ENCODE results near the gene RIPOR3.

The RIPOR3 gene

DNA sequence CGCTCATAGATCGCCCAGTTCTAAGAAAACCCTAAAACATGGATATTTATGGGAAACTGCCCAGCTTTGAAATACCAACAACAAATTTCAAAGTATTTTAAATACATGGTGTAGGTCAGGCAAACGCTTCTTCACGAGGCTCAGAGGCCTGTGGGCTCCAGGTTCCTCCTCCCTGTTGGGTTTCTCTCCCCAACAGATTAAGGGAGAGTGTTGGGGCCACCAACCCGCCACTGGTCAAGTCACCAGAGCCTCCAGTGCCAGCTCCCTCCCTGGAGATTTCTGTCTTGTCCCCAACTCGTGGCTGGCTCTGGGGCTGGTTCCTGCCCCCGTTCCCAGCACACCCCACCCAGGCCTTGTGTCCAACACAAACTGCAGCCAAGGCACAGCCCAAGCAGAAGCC is 93.3 kb downstream of the RIPOR3 start:
- Mint-ChIP-seq H3K4me1 (peaks cover 8% of the 10 kb centered on the region), H3K4me3 (no peak overlapping the region), H3K27me3 (ENCODE audit: low read depth) (peaks cover 14% of the 10 kb centered on the region), H3K9me3 (no peaks in the 10 kb centered on the region), H3K36me3 (ENCODE audit: low read depth) (no peaks in the 10 kb centered on the region), H3K27ac (no peak overlapping the region)
- TF ChIP-seq CTCF (IDR thresholded peaks at IDR 0.05; ENCODE audit: unreplicated experiment in 3 of 3) = no peak

DNA sequence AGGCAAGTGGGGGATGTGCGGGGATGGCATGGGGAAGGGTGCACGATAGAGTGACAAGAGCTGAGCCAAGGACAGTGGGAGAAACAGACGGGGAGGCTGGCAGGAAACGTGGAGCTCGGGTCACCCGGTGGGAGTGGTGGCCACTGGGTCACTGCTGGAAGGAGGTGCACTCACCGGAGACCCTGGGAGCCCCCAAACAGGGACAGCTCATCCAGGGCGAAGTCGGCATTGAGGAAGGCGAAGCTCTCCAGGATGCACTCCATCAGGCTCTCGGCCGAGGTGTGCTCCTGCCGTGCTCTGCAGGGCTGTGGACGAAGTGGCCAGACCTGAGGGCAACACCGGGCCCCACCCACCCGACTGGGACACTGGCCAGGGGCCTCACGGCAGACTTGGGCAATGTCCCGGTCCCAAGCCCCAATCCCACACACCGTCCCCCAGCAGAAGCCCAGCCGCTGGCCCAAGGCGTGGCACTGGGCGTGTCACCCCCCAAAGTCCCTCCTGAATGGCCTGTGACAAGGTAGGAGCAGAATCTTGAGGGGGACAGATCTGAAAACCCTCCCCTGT is 93.9 kb downstream of the RIPOR3 start:
- peaks cover 12% of the 10 kb centered on the region for H3K4me1 Mint-ChIP-seq
- no peak overlapping the region for H3K4me3 Mint-ChIP-seq
- H3K36me3 Mint-ChIP-seq (ENCODE audit: low read depth) = no peaks in the 10 kb centered on the region
- H3K27me3 Mint-ChIP-seq (ENCODE audit: low read depth) = peaks cover 14% of the 10 kb centered on the region
- no peak for TF ChIP-seq CTCF (IDR thresholded peaks at IDR 0.05; ENCODE audit: unreplicated experiment in 3 of 3)
- no peaks in the 10 kb centered on the region for H3K9me3 Mint-ChIP-seq
- no peak overlapping the region for H3K27ac Mint-ChIP-seq

GRCh38 chr20:50596694-50597021 is 94.7 kb downstream of the RIPOR3 start:
- Mint-ChIP-seq H3K27me3 (ENCODE audit: low read depth) (peaks cover 14% of the 10 kb centered on the region), H3K4me1 (peaks cover 14% of the 10 kb centered on the region), H3K36me3 (ENCODE audit: low read depth) (no peaks in the 10 kb centered on the region), H3K9me3 (no peaks in the 10 kb centered on the region), H3K4me3 (no peak overlapping the region), H3K27ac (no peak overlapping the region)
- TF ChIP-seq CTCF (IDR thresholded peaks at IDR 0.05; ENCODE audit: unreplicated experiment in 3 of 3) = no peak

DNA sequence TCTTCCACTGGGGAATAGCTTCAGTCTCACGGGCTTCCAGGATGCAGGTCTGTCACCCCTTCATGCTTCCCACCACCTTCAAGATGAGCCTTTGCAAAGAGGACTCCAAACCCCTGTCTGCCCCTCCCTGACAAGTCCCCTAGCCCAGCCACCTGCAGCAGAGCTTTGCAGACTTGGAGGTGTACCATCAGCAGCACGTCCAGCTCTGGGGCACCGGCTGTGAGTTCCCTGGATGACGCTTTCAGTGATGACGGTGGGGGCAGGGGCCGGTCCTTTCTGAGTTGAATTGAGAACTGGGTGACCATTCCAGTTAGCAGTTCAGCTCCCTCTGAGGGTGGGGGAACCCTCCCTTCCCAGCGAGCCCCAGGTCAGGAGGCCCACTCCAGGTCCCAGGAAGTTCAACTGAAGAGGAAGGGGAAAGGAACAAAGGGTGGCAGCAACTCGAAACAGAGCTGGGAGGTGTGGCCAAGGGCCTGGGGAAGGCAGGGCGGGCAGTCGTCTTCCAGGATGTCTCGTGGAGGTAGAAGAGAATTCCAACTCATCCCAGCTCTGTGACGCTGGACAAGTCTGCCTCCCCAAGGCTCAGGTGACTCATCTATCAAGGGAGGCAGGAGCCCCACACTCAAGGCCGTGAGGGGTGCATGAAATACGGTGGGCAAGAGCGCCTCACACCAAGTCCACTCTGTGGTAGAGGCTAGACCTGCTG is 95.2 kb downstream of the RIPOR3 start:
- Mint-ChIP-seq H3K9me3 (no peaks in the 10 kb centered on the region), H3K27me3 (ENCODE audit: low read depth) (peaks cover 14% of the 10 kb centered on the region), H3K36me3 (ENCODE audit: low read depth) (no peaks in the 10 kb centered on the region), H3K4me3 (no peak overlapping the region), H3K4me1 (peaks cover 14% of the 10 kb centered on the region), H3K27ac (no peak overlapping the region)
- no peak for TF ChIP-seq CTCF (IDR thresholded peaks at IDR 0.05; ENCODE audit: unreplicated experiment in 3 of 3)

GRCh38 chr20:50595433-50595895 is 95.9 kb downstream of the RIPOR3 start:
- Mint-ChIP-seq H3K36me3 (ENCODE audit: low read depth) (no peaks in the 10 kb centered on the region), H3K27me3 (ENCODE audit: low read depth) (peaks cover 11% of the 10 kb centered on the region), H3K4me1 (peaks cover 14% of the 10 kb centered on the region), H3K9me3 (no peaks in the 10 kb centered on the region), H3K4me3 (no peak overlapping the region), H3K27ac (no peak overlapping the region)
- no peak for TF ChIP-seq CTCF (IDR thresholded peaks at IDR 0.05; ENCODE audit: unreplicated experiment in 3 of 3)
